SIG-M5 (cell line): ENCODE measurements around the gene ATG5.
A peak's percentile ranks its signal among the peaks of the same experiment; 100 is the strongest.

Experiments used
- DNase-seq: peaks from one replicate; lab custom pipeline; 2025; lab: John Stamatoyannopoulos, UW

The ATG5 gene

DNA sequence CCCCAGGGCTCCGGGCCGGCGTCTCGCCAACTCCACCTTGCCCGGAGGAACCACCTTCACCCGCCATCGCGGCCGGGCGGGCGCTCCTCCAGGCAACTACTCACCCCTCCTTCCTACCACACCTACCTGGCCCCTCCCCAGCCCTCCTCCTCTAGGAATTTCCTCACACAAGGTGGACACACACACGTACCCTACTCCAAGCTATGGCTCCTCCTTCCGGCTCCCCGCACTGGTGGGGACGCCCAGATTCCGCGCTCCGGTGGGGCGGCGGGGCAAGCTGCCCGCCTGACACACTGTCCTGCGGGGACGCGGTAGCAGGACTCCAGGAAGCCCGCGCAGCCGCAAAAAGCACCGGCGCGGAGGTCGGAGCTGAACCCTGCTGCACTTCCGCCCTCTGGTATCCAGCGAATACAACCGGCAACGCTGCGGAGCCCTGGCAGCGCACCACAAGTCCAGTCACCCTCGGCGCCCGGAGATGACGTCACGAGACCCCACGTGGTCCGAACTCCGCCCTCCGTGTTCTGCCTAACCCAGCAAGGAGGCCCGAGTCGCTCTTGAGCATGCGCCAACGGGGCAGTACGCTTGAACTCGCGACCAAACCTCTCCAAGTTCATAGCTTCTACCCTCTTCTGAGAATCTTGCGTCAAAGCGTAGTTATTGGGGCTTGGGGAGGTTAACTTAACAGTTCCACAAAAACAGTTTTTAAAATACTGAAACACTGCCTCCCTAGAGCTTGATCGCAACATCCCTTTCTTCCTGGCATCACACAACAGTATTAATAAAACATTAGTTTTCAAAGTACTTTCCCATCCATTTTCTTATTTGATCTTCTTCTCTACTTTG, at the start of gene ATG5:
ATG5 (minus strand) TSS at position 425 of the 843 bp plus-strand sequence. CDS start 9,552 bp downstream, outside the sequence.
- peak; percentile 92 for DNase-seq

DNA sequence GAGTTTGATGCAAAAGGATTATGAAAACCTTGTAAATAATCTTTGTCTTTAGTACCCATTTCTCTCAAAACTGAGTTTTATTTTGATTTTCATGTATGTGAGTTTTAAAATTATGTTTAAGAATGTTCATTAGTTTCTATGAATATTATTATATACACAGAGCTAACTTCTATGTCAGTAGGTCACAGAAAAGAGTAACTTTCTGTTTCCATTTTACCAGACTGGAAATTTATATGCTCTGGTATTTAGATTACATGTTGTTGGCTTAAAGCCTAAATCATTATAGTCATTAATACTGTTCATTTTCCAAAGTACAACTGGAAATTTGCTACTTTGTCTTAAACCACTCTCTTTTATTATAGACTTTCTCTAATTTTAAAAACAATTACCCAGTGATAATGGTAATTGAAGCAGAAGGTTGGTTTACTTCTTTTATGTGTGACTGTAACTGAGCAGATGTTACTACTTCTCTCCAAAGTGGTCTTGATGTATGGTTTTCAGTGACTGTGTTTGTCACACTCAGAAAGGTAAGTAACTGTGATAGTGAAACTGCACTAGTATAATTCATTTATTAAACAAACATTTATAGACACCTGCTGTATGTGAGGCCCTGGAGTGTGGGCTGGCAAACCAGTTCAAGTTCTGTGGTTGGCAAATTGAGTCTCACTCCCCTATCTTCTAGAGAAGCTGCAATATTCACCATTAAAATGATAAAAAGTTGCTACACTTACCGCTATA, 48.1 kb upstream of the ATG5 start:
- DNase-seq = no peak

DNA sequence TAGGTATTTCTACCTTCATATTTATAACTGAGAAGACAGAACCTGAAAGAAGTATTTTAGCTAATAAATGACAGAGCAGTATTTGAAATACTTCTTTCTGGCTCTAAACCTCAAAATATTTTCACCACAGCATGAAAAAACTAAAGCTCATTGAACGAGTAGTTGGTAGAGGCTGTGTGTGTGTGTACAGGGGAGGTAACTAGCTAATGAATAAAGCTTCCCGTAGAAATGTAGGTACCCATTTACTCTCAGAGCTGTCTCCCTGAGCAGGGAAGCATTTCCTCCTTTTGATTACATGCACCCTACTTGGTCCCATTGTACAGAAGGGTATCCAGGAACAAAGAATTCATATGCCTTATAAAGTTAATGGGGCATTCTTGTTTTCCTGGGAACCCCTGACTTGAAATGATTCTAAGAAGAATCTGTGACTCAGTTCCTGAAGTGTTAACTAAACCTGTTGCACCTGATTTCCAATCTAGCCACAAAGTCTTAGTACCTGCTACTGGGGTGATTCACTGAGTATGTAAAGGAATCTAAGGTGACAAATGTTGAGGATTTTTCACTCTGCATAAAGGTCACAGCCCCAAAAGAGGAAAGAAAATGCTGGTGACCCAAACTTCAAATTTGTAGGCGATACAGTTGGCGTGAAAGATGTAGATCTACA, 47.4 kb upstream of the ATG5 start:
- no peak for DNase-seq

DNA sequence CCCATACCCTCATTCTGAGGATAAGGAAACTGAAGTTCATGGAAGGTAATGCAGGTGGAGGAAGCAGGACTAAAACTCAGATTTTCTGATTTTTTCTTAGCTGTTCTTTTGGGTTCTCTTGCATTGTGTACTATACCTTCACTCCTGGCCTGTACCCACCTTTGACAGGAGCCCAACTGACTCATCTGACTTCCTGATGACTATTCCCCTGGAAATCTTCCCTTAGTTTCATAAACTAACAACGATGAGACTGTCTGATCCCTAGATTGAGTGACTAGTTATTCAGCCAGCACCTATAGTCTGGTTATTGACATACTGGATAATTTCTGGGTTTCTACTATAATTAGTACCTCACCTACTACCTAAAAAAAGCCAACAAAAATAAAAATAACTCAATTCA, 45.1 kb upstream of the ATG5 start:
- DNase-seq = no peak

DNA sequence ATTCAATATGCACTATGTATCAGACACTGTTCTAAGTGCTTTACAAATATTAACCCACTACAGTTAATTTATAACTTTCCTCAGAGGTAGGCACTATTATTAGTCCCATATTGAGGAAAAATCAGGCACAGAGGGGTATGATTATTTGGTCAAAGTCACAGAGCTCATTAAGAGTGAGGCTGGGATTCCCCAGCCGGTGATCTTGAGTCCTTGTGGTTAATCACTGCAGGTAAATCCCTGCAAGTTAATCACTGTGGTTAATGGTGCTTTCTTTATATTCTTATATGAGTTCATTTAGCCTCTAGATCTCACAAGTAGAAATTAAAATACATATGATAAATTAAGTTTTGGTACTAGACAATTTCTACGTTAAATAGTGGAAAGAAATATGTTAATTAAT, 44.2 kb upstream of the ATG5 start:
- no peak for DNase-seq

DNA sequence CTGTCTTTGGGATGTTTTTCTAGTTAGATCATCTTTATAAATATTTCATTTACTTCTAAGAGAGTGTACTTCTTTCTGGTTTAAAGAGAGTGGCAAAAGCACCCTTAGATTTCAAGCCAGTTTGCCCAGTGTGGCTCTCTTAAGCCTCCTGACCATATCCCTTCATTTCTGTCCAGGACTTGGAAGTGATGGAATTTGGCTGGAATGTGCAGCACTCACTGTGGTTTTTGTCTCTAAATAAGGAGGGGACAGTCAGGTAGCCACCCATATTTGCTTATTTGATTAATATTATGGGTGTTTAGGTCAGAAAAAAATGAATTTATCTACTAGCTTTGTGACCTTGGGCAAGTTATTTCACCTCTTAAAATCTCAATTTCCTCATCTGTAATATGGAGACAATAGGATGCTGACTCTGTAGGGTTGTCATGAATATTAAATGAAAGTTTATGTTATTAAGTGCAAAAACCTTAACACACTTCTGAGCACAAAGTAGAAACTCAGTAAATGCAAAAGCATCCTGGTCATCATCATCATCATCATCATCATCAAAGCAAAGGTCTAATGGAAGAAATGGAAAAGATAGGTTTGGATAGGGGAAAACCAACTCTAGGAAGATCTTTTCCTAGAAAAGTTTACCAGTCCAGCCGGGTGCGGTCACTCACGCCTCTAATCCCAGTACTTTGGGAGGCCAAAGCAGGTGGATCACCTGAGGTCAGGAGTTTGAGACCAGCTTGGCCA, 38.0 kb upstream of the ATG5 start:
- no peak for DNase-seq

DNA sequence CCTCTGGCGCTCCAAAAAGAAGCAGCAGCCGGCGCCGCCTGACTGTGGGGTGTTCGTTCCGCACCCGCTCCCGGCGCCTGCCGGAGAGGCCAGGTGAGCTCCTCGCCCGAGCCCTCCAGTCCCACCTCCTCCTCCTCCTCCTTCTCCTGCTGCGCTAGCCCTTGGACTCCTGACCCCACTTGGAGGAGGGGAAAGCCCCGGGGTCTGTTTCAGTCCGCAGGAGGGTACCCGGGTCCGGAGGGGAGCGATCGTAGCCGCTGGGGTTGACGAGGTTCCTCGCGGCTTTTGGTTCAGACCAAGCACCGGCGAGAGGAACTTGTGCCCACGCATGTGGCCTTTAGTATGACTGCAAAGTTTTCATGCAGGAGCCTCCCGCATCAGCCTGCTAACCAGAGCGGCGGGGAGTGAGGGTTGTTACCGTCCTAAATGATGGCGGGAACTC, 35.5 kb upstream of the ATG5 start:
- no peak for DNase-seq

DNA sequence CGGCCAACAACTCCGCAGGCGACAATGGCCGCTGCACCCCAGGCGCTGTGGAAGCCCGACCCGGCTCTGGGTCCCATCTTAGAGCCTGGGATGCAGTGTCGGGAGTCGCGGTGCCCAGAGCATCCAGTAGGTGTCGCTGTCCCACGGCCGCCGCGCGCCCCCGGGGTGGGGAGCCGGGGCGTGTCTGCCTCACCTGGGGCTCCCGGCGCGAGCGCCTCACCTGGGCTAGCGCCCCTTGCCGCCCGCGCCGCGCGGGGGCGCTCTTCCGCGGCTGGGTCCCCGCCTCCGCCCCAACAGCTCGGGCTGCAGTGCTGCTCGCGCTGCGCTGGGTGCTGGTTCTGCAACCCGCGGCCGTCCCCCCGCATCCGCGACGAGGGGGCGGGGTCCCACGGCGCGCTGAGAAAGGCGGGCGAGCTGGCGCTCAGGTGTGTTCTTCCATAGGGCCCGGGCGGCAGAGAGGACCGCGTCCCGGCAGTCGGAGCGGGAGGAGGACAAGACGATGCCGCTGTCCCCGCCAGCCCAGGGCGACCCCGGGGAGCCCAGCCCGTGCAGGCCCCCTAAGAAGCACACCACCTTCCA, 34.9 kb upstream of the ATG5 start, which contains the start of gene CRYBG1:
CRYBG1 (plus strand) TSS at position 308 of the 579 bp plus-strand sequence; CDS start at position 500, 192 bp downstream.
- DNase-seq = no peak

DNA sequence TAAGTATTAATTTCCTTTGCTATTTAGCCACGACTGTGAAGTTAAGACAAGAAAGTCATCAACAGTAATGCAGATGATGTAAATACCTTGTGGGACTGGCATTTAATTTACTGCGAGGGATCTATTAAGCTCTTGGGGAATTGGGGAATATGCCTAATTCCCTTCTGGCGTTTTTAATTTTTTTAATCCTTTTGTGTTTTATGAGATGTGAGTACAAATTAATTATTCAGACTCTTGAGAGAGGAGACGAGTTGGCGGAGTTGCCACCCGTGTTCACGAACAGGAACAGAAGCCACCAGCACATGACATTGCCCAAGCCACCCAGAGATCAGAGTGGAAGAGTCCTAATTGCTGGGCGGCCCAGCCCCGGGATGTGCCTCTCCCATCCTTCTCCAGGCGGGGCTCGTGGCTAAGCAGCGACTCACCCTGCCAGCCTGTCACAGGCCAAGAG, 34.4 kb upstream of the ATG5 start:
- DNase-seq = no peak

DNA sequence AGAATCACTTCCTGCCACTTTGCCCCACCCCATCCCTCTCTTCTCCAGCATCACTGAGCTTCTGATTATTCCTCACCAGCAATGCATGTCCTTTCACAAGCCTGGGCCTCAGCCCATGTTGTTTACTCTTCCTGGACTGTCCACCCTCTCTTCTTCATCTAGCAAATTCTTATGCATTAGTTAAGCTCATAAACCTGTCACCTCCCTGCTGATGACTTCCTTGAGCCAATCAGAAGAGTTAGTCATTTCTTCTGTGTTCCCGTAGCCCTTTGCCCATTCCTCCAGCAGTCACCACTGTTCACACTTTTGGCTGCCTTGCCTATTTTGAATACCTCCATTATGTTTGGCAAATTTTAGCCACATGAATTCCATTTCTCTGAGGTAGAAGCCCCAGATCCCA, 30.8 kb upstream of the ATG5 start:
- no peak for DNase-seq

DNA sequence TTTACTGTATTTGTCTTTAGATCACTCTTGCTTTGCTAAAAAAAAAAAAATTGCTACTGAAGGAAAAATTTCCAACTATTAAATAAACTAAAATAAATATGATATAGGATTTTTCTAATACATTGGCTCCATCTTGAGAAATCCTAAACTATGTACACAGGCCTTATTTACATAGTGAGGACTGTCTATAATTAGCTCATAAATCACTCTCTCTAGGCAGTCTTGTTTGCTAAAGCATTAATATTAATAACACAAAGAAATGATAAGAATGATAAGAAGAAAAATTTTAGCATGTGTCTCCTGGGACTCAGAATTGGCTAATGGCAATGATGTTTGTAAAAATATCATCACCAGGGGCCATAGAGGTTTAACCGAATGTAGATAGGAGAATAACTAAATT, 21.7 kb upstream of the ATG5 start:
- DNase-seq = no peak

DNA sequence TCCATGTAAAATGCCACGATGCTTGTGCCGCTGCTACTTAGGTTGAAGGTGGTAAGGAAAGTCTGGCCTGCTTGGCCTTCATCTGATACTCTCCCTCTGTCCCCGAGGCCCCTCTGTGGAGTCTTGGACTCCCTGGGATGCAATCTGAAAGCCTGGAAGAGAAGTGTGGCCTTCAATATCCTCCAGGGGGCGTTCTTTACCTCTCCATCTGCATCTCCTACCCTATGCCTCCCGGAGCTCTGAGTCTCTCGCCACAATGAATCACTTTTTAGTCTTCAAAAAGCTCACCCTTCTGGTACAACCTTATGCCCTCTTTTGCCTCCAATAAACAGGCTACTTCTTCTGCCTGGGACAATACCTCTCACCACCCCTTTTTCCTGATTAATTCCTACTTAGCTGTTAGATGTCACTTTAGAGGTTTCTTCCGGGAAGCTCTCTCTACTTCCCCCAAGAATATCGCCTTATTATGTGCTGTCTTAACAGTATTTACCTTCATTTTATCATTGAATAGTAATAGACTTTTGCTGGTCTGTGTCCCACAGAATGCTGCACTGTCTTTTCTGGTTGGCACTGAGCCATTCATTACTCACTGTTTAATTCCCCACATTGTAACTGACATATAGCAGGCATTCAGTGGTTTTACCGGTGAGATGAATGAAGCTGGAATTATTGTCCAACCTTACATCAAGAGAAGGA, 13.9 kb upstream of the ATG5 start:
- DNase-seq = no peak

DNA sequence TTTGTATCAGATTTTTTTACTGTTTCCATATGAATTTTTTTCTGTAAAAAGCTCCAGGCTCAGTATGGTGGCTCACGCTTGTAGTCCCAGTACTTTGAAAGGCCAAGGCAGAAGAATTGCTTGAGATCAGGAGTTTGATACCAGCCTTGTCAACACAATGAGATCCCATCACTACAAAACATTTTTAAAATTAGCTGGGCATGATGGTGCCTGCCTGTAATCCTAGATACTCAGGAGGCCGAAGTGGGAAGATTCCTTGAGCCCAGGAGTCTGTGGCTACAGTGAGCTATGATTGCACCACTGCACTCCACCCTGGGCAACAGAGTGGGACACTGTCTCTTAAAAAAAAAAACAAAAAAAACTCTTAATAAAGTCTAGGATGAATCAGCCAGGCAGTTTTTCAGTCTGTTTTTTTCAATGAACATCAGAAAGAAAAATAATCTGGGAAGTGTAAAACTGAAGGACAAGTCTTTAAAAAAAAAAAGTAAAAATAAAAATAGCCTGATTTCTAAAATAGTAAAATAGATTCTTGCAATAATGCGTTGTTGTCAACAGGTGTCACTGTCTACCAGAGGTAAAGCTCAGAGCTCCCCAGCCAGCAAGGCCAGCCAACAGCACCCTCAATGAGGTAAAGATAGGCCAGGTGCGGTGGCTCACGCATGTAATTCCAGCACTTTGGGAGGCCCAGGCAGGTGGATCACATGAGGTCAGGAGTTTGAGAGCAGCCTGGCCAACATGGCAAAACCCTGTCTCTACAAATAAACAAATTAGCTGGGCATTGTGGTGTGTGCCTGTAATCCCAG, 9.3 kb upstream of the ATG5 start:
- DNase-seq = no peak

DNA sequence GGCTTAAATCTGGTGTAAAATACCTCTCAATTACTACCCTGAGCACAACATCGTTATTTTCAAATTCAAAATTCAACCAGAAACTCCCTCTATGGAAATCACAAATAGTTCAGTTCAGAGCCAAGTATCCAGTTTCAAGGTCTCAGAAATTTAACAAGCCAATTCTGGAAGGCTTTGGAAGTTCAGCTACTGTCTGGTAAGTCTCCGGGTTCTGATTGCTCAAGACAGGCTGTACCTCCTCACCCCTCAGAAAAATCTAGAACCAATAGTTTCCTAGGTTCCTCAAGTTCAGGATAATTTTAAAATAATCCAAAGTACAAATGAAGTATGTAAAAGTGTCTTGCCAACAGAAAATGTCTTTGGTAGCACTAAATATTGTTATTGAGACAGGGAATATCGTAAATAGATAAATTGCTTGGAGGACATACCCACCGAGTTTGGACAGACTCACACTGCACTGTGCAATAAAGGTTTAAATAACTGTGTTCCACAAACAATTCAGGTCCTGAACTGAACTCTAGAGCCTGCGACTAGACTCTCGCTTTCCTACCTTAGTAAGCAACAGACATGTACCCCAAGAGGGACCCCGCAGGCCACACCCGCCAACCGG, 729 bp downstream of the ATG5 start:
- DNase-seq = no peak

DNA sequence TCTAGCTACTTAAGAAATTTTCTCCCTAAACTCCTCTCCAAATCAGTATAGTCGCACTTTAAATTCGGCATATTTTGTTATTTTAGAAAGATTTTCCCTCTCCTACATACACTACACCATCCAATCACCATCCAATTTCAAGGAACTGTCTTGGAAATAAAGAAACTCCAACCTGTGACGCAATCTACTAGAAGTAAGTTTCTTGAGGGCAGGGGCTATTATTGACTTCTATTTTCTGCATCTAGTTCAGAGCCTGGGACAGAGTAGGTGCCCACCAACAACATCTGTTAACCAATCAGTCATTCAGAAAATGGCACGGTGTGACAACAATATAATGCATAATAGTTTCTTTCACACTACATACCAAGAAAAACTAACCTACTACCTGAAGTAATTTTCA, 3.6 kb downstream of the ATG5 start:
- DNase-seq = no peak

DNA sequence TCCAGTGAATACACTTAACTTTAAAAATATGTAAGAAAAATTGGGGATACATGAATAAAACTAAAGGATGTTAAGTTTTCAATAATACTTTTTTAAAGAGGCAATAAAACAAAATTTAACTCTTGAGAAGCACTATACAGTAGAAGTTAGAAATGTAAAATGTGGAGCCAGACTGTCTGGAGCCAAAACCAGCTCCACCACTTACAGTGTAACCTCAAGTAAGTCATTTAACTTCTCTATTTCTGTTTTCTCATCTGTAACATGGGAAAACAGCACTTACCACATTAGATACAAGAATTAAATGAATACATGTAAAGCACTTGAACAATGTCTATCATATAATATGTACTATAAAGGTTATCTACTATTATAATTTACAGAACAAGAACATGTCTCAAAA, 6.7 kb downstream of the ATG5 start:
- peak; percentile 3 for DNase-seq

DNA sequence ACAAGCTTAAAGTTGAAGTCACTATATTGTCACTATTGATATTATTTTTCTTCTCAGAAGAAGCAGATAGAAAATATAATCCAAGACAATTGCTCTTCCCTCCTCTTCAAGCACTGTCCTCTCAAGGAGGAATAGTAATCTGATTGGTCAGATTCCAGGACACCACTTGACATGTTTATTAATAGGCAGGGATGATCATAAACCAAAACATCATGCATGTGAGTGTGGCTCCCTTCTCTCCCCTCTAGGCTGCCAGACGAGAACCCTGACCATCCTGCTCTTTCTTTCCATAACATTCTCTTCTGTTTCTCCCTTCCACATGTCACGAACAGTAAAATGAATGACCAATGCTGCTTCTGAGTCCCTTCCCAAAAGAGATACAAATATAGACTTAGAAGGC, 7.5 kb downstream of the ATG5 start:
- no peak for DNase-seq

DNA sequence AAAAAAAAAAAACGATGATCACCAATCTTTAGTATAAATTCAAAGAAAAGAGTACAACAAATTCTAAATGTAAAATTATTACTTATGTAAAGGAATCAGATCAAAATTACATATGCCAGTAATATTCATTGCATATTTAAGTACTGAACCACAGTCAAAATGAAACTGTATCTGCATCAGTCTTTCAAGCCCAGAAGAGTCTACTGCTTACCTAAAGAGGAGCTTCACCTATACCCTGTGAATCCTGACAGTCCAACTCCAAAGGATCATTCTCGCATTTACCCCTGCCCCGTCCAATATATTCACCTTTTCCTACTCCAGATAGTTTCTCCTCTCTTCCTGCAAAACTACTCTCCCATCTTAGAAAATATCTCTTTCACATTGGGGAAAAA, 9.2 kb downstream of the ATG5 start:
- DNase-seq = no peak

DNA sequence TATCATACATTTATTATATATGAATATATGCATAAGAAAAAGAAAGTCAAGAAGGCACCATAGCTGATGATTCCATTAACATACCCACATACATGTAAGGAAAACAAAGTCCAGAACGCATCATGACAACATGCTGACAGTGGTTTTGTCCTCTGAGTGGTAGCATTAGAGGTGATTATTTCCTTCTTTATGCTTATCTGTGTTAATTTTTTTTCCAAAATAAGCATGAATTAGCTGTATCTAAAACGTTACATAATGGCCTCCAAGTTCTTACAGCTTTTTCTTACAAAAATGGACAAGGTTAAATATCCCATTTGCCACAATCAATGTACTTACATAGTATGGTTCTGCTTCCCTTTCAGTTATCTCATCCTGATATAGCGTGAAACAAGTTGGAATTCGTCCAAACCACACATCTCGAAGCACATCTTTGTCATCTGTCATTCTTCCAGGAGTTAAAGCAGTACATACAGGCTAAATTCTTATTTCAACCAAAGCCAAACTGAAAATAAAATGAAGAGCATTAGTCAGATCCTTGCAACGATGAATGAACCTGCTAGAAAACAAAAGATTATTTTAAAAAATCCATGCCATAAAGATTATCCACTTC, 9.7 kb downstream of the ATG5 start:
- no peak for DNase-seq
